ENCODE data around the gene KRT72. TPM values are rescaled to one million over a fixed set of nuclear protein-coding genes. Genes with fewer than 3 reads are reported as not detected.
A peak's percentile ranks its signal among the peaks of the same experiment; 100 is the strongest.

KRT72 gene
- total RNA-seq, 1 experiment from 2014 or later: 0.17 TPM

GRCh38 chr12:52542157-52542556 is 59.1 kb downstream of the KRT72 start:
- ATAC-seq (peak; percentile 37; the same call in 1 of the 2 replicates), DNase-seq (ENCODE audit: low read depth, low spot score) (no peak)
- ChIA-PET CTCF (no interaction called here), POLR2A (no interaction called here), RAD21 (ENCODE audit: low non-redundant PET in 1 of 2, low total read pairs in 2 of 2, uncharacterized antibody in 2 of 2, unreplicated experiment in 2 of 2) (no interaction called here)
- no peaks in the 10 kb centered on the region for H3K9me3 ChIP-seq (ENCODE audit: control insufficient read depth in 1 of 2, insufficient read depth in 1 of 2, low read depth in 1 of 2, low read length in 2 of 2)
- no peak overlapping the region for H3K4me2 ChIP-seq (ENCODE audit: low read length)
- no peak overlapping the region for H3K9ac ChIP-seq (ENCODE audit: low read length)
- H3K9me2 ChIP-seq (ENCODE audit: insufficient read depth): no peaks in the 10 kb centered on the region
- intact Hi-C loops (cut with micrococcal nuclease): no loop called here
- TF ChIP-seq, protein P1, sequence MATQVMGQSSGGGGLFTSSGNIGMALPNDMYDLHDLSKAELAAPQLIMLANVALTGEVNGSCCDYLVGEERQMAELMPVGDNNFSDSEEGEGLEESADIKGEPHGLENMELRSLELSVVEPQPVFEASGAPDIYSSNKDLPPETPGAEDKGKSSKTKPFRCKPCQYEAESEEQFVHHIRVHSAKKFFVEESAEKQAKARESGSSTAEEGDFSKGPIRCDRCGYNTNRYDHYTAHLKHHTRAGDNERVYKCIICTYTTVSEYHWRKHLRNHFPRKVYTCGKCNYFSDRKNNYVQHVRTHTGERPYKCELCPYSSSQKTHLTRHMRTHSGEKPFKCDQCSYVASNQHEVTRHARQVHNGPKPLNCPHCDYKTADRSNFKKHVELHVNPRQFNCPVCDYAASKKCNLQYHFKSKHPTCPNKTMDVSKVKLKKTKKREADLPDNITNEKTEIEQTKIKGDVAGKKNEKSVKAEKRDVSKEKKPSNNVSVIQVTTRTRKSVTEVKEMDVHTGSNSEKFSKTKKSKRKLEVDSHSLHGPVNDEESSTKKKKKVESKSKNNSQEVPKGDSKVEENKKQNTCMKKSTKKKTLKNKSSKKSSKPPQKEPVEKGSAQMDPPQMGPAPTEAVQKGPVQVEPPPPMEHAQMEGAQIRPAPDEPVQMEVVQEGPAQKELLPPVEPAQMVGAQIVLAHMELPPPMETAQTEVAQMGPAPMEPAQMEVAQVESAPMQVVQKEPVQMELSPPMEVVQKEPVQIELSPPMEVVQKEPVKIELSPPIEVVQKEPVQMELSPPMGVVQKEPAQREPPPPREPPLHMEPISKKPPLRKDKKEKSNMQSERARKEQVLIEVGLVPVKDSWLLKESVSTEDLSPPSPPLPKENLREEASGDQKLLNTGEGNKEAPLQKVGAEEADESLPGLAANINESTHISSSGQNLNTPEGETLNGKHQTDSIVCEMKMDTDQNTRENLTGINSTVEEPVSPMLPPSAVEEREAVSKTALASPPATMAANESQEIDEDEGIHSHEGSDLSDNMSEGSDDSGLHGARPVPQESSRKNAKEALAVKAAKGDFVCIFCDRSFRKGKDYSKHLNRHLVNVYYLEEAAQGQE (IDR thresholded peaks at IDR 0.05; ENCODE audit: low read depth): no peak
- TF ChIP-seq SP1 (IDR thresholded peaks at IDR 0.05; ENCODE audit: low read depth): no peak
- no peak for TF ChIP-seq ZBTB33 (IDR thresholded peaks at IDR 0.05; ENCODE audit: extremely low read depth, insufficient replicate concordance, low read length)
- peak; percentile 27; the same call in 1 of the 2 replicates for TF ChIP-seq RAD21 (IDR thresholded peaks at IDR 0.05; ENCODE audit: low read depth)
- TF ChIP-seq ZNF274 (IDR thresholded peaks at IDR 0.05; ENCODE audit: low read depth, low read length): no peak
- TF ChIP-seq EGR1 (IDR thresholded peaks at IDR 0.05; ENCODE audit: low read depth): no peak
- 0 out of 6 replicates have a peak, but pooled peaks of 1 of the 3 experiments have one; percentile 7 for TF ChIP-seq CTCF (IDR thresholded peaks at IDR 0.05 in 2 of 3, conservative IDR thresholded peaks at IDR 0.05 in 1 of 3; ENCODE audit: borderline replicate concordance in 1 of 3, insufficient read depth in 1 of 3, low read depth in 2 of 3, low read length in 2 of 3)
- TF ChIP-seq SRF (IDR thresholded peaks at IDR 0.05; ENCODE audit: low read depth): no peak
- H3K27ac ChIP-seq (ENCODE audit: low read depth, low read length): no peak overlapping the region
- no peaks in the 10 kb centered on the region for H3K79me2 ChIP-seq (ENCODE audit: insufficient read depth, low read length)
- no peak overlapping the region for H3K4me3 ChIP-seq (replicated peaks in 1 of 2; ENCODE audit: low read depth in 1 of 2, low read length in 2 of 2)
- no peaks in the 10 kb centered on the region for H4K20me1 ChIP-seq (ENCODE audit: insufficient read depth)
- H2AFZ ChIP-seq (ENCODE audit: low read depth, low read length, poor library complexity, severe bottlenecking): no peak overlapping the region
- no TSS peak for BruUV-seq (replicated peaks)
- H3K36me3 ChIP-seq (ENCODE audit: control insufficient read depth in 1 of 2, insufficient read depth in 2 of 2, low read length in 2 of 2): no peaks in the 10 kb centered on the region
- peaks cover 13 to 21% of the 10 kb centered on the region in 2 experiments for H3K4me1 ChIP-seq (ENCODE audit: control insufficient read depth in 1 of 2, insufficient read depth in 2 of 2, low read length in 2 of 2)
- no peaks in the 10 kb centered on the region for H3K27me3 ChIP-seq (ENCODE audit: insufficient read depth, low read length)

Measured in HCT116 (cell line).